PFSK-1 (cell line): ENCODE measurements around the gene PROK2.

Experiments
- FOXP2 ChIP-seq: optimal IDR thresholded peaks from 2 replicates; pipeline ENCODE3; 2011; ENCODE audit warnings: borderline replicate concordance, control low read depth, inconsistent platforms; ENCODE audit not compliant: insufficient read depth; ENCODE audit errors: extremely low read length, extremely low read depth
- POLR2AphosphoS5 ChIP-seq: IDR thresholded peaks from 2 replicates; pipeline ENCODE4 v1.6.1; 2012; ENCODE audit warnings: low read depth, mild to moderate bottlenecking, control low read depth, low read length, moderate library complexity
- REST ChIP-seq, 2 experiments: IDR thresholded peaks; 2 replicates each; pipeline versions ENCODE4 v1.6.1 to v1.8.0; 2011 to 2012; ENCODE audit warnings: low read depth in 2 of 2, low read length in 2 of 2, control low read depth in 1 of 2, inconsistent platforms in 1 of 2, mild to moderate bottlenecking in 1 of 2, moderate library complexity in 1 of 2; ENCODE audit not compliant: insufficient read depth in 1 of 2
- SIN3A ChIP-seq: IDR thresholded peaks from 2 replicates; pipeline ENCODE4 v1.6.1; 2012; ENCODE audit warnings: mild to moderate bottlenecking, low read length, moderate library complexity, borderline replicate concordance; ENCODE audit not compliant: insufficient read depth
- TAF1 ChIP-seq: IDR thresholded peaks from 2 replicates; pipeline ENCODE4 v1.6.1; 2012; ENCODE audit warnings: low read length, control low read depth, borderline replicate concordance; ENCODE audit not compliant: insufficient read depth

Gene PROK2

DNA sequence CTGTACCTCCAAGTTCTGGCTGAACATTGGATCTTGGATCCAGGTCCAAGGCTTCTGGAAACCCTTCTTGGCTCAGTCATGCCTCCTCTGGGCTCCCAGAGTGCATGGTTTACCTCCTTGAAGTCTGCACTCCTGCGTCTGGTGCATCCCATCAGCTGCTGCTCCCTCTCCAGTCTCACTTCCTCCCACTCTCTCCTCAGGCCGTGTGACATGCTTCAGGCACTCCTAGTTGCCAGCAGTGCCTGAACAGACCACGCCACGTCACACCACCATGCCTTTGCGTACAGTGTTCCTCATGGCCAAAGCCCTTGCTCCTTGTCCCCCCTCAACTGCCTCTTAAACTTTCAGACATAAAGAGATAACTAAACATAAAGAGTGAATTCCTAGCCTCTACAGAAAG lies 25.5 kb downstream of the PROK2 start:
- TF ChIP-seq SIN3A (no peak), REST (IDR thresholded peaks at IDR 0.05; ENCODE audit: insufficient read depth in 1 of 2, low read depth in 2 of 2, low read length in 2 of 2) (no peak), TAF1 (no peak), FOXP2 (no peak)

- no peak for TF ChIP-seq TAF1
- TF ChIP-seq REST (IDR thresholded peaks at IDR 0.05; ENCODE audit: insufficient read depth in 1 of 2, low read depth in 2 of 2, low read length in 2 of 2): no peak
- TF ChIP-seq SIN3A: no peak
- TF ChIP-seq FOXP2: no peak
- no peak for TF ChIP-seq POLR2AphosphoS5
These were observed 26.9 kb downstream of the PROK2 start for GRCh38 chr3:71758091-71758490.

GRCh38 chr3:71754610-71755253 lies 30.2 kb downstream of the PROK2 start:
- TF ChIP-seq FOXP2: no peak
- no peak for TF ChIP-seq REST (IDR thresholded peaks at IDR 0.05; ENCODE audit: insufficient read depth in 1 of 2, low read depth in 2 of 2, low read length in 2 of 2)
- no peak for TF ChIP-seq SIN3A
- TF ChIP-seq TAF1: no peak
- no peak for TF ChIP-seq POLR2AphosphoS5

DNA sequence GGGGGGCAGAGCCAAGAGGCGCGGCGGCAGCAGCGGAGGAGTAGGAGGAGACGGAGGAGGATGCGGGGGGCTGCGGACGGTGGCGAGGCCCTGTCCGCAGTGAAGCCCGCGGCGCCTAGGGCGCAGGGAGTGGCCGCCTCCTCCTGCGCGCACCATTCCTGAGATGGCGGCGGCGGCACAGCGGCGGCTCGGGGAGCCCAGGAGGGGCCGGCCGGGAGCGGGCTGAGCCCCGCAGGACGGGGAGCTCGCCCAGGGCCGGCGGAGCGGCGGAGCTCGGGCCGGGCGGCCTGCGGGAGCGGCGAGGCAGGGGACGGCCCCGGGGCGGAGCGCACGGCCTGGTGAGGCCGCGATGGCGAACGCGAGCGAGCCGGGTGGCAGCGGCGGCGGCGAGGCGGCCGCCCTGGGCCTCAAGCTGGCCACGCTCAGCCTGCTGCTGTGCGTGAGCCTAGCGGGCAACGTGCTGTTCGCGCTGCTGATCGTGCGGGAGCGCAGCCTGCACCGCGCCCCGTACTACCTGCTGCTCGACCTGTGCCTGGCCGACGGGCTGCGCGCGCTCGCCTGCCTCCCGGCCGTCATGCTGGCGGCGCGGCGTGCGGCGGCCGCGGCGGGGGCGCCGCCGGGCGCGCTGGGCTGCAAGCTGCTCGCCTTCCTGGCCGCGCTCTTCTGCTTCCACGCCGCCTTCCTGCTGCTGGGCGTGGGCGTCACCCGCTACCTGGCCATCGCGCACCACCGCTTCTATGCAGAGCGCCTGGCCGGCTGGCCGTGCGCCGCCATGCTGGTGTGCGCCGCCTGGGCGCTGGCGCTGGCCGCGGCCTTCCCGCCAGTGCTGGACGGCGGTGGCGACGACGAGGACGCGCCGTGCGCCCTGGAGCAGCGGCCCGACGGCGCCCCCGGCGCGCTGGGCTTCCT lies 31.0 kb downstream of the PROK2 start, which contains the start of gene GPR27:
GPR27 (plus strand) TSS at position 155 of the 909 bp plus-strand sequence; CDS start at position 350, 195 bp downstream.
- TF ChIP-seq SIN3A (no peak), FOXP2 (no peak), POLR2AphosphoS5 (no peak), REST (IDR thresholded peaks at IDR 0.05; ENCODE audit: insufficient read depth in 1 of 2, low read depth in 2 of 2, low read length in 2 of 2) (no peak), TAF1 (no peak)
